GM12865 (cell line): Measurements from ENCODE around the gene PBXIP1.
"Not testable (repeated sequence)": the region's sequence is repeated elsewhere in the genome, so short reads cannot be mapped to it uniquely, and the experiment has no call there.

Experiments
- DNase-seq: peaks from one replicate; pipeline ENCODE4 v3.0.0; 2010; ENCODE audit warnings: low read depth
- H3K4me3 ChIP-seq: 2 replicates; pipeline ENCODE4 v1.5.1; 2011; ENCODE audit warnings: mild to moderate bottlenecking, low read depth, low read length, control low read depth
- TF ChIP-seq, protein P1 (sequence below): IDR thresholded peaks from 2 replicates; pipeline ENCODE4 v1.5.1; 2011; ENCODE audit warnings: low read length, control low read depth, low read depth, inconsistent platforms; ENCODE audit not compliant: insufficient read depth; ENCODE audit errors: missing control alignments

Gene PBXIP1

DNA sequence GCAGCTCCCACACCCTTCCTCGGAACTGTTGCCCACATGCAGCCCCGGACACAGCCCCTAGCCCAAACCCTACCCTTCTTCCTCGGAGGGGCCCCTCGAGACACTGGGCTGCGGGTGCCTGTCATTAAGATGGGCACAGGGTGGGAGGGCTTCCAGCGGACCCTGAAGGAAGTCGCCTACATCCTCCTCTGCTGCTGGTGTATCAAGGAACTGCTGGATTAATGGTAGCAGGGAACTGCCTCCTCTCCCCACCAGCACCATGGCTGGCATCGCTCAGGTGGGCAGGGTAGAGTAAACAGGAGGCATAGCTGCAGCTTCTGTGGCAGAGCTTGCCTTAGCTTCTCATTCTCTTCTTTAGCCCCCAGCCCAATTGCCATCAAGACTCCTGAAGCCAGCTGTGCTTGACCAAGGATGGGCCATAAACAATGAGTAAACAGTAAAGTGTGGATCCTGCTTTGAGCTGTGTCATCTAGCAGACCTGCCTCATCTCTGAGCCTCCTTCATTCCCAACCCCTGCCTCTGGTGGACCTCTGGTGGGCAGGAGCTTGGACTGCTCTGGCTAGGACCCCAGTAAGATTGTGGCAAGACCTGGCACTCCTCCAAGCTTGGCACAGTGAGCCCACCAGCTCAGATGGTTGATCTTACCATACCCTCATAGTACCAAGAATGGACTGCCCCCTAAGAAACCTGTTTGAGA lies 37.8 kb upstream of the PBXIP1 start, which contains the start of gene LENEP:
TSS of gene LENEP (plus strand) at position 15 of the 697 bp plus-strand sequence. CDS start at position 37, 22 bp downstream.
- TF ChIP-seq, protein P1, sequence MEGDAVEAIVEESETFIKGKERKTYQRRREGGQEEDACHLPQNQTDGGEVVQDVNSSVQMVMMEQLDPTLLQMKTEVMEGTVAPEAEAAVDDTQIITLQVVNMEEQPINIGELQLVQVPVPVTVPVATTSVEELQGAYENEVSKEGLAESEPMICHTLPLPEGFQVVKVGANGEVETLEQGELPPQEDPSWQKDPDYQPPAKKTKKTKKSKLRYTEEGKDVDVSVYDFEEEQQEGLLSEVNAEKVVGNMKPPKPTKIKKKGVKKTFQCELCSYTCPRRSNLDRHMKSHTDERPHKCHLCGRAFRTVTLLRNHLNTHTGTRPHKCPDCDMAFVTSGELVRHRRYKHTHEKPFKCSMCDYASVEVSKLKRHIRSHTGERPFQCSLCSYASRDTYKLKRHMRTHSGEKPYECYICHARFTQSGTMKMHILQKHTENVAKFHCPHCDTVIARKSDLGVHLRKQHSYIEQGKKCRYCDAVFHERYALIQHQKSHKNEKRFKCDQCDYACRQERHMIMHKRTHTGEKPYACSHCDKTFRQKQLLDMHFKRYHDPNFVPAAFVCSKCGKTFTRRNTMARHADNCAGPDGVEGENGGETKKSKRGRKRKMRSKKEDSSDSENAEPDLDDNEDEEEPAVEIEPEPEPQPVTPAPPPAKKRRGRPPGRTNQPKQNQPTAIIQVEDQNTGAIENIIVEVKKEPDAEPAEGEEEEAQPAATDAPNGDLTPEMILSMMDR: no peak
- no peak for DNase-seq
- H3K4me3 ChIP-seq: no peak within 1 kb of the TSS

DNA sequence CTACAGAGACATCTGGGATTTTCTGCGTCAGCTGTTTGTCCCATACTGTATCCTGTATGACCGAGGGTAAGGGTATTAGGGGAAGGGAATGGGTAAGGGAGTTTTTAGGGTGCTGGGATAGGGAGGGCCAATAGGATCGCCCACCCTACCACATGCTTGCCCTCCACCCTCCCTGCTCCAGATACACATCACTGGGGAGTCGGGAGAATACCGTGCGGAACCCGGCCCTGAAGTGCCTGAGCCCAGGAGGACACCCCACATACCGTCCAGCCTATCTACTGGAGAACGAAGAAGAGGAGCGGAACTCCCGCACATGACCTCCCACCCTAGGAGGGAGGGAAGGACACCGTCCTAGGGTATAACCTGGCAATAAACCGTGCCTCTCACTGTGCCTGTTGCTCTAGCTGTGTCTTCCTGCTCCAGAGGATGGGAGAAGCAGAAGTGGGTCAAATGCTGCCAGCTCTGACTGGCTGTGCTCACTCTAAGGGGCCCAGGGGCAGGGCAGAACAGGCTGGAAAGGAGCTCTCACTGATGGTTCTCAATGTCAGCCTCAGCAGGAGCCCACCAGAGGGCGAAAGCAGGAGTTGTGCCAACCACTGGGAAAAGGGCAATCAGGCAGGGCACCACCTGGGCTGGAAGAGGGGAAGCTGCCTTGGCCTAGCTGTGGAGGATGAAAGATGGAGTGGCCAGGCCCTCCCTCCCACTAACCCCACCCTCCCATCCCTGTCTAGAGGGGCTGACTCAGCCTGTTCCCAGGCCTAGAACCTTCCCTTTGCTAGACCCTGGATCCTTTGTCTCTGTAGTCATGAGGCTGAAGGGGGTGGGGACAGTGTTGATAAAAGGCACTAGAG lies 37.0 kb upstream of the PBXIP1 start:
- TF ChIP-seq, protein P1: no peak
- H3K4me3 ChIP-seq: no peak overlapping the region
- no peak for DNase-seq

DNA sequence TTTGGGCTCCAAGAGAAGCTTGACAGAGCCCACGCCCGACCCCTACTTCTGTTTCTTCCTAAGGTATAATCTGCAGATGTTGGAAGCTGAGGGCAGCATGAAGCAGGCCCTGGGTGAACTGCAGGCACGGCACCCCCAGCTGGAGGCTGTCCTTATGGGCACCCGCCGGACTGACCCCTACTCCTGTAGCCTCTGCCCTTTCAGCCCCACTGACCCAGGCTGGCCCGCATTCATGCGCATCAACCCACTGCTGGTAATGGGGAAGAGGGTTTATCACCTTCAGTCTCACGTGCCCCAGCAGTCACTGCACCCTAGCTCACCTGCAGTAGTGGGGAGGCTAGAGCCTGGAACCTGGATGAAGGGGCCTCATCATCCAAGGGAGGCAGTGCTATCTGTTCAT lies 34.4 kb upstream of the PBXIP1 start:
- H3K4me3 ChIP-seq: no peak overlapping the region
- DNase-seq: no peak
- TF ChIP-seq, protein P1: no peak

DNA sequence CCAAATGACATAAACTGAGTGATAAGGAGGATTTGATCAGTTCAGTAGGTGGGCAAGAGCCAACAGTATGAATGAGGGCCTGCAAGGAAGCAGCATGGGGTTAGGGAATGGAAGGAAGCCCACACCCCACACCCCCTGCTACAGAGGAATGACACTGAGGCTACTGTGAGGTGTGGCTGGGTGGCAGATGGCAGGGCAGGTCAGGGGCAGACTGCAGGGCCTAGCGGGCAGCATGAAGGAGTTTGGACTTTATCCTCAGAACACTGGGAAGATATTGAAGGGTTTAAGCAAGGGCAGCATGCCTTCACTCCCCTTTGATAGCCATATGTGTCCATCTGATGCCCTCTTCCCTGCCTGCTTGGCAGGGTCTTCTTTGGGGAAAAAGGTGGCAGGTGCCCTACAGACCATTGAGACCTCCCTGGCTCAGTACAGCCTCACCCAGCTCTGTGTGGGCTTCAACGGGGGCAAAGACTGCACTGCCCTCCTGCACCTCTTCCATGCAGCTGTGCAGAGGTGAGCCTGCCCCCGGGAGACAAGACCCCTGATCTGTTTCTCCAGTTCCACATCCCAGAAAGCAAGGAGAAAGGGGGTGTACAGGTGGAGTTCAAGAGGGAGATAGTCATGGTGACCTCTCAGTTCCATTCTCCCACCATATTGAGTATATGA lies 33.4 kb upstream of the PBXIP1 start:
- TF ChIP-seq, protein P1: no peak
- DNase-seq: no peak
- H3K4me3 ChIP-seq: no peak overlapping the region

DNA sequence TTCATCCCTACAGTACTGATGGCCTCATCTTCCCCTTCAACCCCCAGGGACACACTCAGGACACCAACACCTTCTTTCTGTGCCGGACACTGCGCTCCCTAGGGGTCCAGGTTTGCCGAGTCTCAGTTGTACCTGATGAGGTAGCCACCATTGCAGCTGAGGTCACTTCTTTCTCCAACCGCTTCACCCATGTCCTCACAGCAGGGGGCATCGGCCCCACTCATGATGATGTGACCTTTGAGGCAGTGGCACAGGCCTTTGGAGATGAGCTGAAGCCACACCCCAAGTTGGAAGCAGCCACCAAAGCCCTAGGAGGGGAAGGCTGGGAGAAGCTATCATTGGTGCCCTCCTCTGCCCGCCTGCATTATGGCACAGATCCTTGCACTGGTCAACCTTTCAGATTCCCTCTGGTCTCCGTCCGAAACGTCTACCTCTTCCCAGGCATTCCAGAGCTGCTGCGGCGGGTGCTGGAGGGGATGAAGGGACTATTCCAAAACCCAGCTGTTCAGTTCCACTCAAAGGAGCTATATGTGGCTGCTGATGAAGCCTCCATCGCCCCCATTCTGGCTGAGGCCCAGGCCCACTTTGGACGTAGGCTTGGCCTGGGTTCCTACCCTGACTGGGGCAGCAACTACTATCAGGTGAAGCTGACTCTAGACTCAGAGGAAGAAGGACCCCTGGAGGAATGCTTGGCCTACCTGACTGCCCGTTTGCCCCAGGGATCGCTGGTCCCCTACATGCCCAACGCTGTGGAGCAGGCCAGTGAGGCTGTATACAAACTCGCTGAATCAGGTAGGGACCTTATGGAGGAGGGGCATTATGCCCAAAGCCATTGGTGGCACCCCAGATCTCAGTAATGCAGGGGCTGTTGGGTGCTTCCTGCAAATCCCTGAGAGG lies 32.4 kb upstream of the PBXIP1 start:
- H3K4me3 ChIP-seq: no peak overlapping the region
- no peak for DNase-seq
- TF ChIP-seq, protein P1: no peak

DNA sequence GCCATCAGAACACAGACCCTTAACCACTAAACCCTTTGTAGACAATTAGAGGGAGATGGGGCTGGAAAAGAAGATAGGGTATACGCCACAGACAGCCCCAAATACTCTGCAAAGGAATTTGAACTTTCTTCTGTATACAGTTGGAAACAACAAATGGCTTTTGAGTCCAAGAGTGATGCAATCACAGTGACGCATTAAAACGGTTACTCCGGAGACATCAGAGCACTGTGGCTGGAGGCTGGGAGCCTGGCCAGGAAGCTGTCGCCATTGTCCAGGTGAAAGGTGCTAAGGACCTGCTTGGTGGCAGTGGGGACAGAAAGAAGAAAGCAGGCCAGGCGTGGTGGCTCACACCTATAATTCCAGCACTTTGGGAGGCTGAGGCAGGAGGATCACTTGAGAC lies 31.4 kb upstream of the PBXIP1 start:
- no peak overlapping the region for H3K4me3 ChIP-seq
- no peak for DNase-seq
- TF ChIP-seq, protein P1: no peak

DNA sequence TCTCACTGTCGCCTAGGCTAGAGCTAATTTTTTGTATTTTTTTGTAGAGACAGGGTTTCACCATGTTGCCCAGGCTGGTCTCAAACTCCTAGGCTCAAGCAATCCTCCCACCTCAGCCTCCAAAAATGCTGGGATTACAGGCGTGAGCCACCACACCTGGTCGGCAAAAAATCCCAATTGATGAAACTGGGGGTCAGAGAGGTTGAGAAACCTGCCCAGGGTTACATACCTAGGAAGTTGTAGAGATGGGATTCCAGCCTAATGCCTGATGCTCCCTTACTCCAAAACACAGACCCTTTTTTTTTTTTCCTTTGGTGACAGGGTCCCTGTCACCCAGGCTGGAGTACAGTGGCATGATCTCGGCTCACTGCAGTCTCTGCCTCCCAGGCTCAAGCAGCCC lies 30.8 kb upstream of the PBXIP1 start:
- H3K4me3 ChIP-seq: not testable (repeated sequence)

More for the DNA sequence above, 30.8 kb upstream of the PBXIP1 start:
- not testable (repeated sequence) for DNase-seq
